Activated CD8-positive, alpha-beta T cell treated with anti-CD3 and anti-CD28 coated beads, Interleukin-2, amount 10 ng/mL, durations not matched to agents 7 days and 5 days (primary cell): ENCODE data around the gene SLC38A4. TPM values are rescaled to one million over a fixed set of nuclear protein-coding genes. Genes with fewer than 3 reads are reported as not detected.

Experiments
- ATAC-seq: fragments of 150-1000 bp; cut with Tn5 transposase; one replicate; pipeline ENCODE4 v1.10.0; 2021; ENCODE audit warnings: moderate library complexity
- CTCF ChIA-PET: fragments of 350-600 bp; sonication (Branson Sonifier 250); formaldehyde crosslinking; loops from one replicate; lab custom pipeline; 2021; ENCODE audit warnings: antibody characterized with exemption; lab: Charles Lee
- POLR2A ChIA-PET: fragments of 350-600 bp; sonication (Branson Sonifier 250); formaldehyde crosslinking; loops from one replicate; lab custom pipeline; 2021; ENCODE audit warnings: antibody characterized with exemption; lab: Charles Lee
- DNase-seq: peaks from one replicate; pipeline ENCODE4 v3.0.0-alpha.2; 2020
- H3K27ac Mint-ChIP-seq: one replicate; pipeline ENCODE4 v1.8.0; 2021; ENCODE audit warnings: mild to moderate bottlenecking, mixed read lengths
- H3K27me3 Mint-ChIP-seq: one replicate; pipeline ENCODE4 v1.8.0; 2021; ENCODE audit warnings: low read depth, mixed read lengths
- H3K36me3 Mint-ChIP-seq: one replicate; pipeline ENCODE4 v1.8.0; 2021; ENCODE audit warnings: low read depth, mixed read lengths
- H3K4me1 Mint-ChIP-seq: one replicate; pipeline ENCODE4 v1.8.0; 2021; ENCODE audit warnings: low read depth, mixed read lengths
- H3K4me3 Mint-ChIP-seq: one replicate; pipeline ENCODE4 v1.8.0; 2021; ENCODE audit warnings: mild to moderate bottlenecking, mixed read lengths
- H3K9me3 Mint-ChIP-seq: one replicate; pipeline ENCODE4 v1.8.0; 2022; ENCODE audit warnings: mixed read lengths; ENCODE audit not compliant: insufficient read depth
- total RNA-seq, 2 experiments: library from RNA; stranded (reverse); gene quantifications; one replicate each; pipeline ENCODE4 v1.2.3, GENCODE V29; 2021

The SLC38A4 gene
- total RNA-seq, 2 experiments from 2014 or later, result not detected

DNA sequence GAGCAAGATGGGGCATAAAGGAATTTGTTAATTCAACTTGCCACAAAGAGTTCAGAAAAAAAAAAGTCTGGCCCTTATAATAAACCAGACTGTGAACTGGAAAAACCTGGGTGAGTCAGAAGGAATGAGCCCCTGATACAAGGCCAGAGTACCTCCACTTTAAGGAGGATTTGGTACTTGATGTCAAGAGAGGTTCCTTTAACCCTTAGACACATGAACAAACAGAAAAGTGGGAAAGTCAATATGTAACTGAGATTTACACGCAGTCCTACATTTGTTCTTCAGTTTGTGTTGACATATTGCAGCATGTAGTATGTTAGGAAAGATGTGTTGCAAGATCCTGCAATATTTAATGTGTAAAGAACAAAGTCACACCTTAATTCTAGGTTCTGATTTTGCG is 14.2 kb upstream of the SLC38A4 start:
- POLR2A ChIA-PET, result no interaction called here
- CTCF ChIA-PET, result no interaction called here
- Mint-ChIP-seq H3K27me3 (peaks cover 12% of the 10 kb centered on the region), H3K9me3 (no peaks in the 10 kb centered on the region), H3K27ac (no peak overlapping the region), H3K36me3 (no peaks in the 10 kb centered on the region), H3K4me3 (no peak overlapping the region), H3K4me1 (no peaks in the 10 kb centered on the region)
- ATAC-seq, result no peak
- no peak for DNase-seq

DNA sequence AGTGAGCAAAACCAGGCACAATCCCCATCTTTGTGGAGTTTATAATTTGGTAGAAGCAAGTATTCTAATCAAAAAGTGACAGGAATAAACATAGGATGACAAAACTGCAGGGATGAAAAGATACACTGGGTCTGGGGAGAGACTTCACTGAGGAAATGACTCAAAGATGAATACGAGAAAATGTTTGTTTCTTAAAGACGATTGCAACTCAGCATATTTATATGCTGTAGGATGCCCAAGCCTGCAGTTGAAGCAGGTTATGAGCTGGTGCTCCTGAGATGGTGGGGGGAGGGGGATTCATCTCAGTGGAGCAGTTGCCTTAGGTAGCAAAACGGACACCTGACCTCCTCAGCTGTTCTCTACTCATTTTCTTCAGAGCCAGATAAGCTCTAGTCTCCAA is 13.4 kb upstream of the SLC38A4 start:
- no peaks in the 10 kb centered on the region for H3K9me3 Mint-ChIP-seq
- no peaks in the 10 kb centered on the region for H3K36me3 Mint-ChIP-seq
- ChIA-PET CTCF (no interaction called here), POLR2A (no interaction called here)
- ATAC-seq, result no peak
- no peak overlapping the region for H3K27ac Mint-ChIP-seq
- no peaks in the 10 kb centered on the region for H3K4me1 Mint-ChIP-seq
- H3K27me3 Mint-ChIP-seq, result peaks cover 17% of the 10 kb centered on the region
- no peak for DNase-seq
- H3K4me3 Mint-ChIP-seq, result no peak overlapping the region

DNA sequence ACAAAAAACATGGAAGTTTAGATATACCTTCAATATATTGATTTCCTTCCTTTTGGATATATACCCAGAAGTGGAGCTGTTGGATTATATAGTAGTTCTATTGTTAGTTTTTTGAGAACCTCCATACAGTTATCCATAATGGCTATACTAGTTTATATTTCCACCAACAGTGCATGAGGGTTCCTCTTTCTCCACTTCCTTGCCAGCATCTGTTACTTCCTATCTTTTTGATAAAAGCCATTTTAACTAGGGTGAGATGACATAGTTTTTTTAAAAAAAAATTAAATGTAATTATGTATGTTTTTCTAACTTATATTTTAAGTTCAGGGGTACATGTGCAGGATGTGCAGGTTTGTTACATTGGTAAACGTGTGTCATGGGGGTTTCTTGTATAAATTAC is 10.0 kb upstream of the SLC38A4 start:
- no peak for ATAC-seq
- Mint-ChIP-seq H3K4me1 (peaks cover 7% of the 10 kb centered on the region), H3K27ac (no peak overlapping the region), H3K36me3 (no peaks in the 10 kb centered on the region), H3K9me3 (no peaks in the 10 kb centered on the region), H3K27me3 (peaks cover 44% of the 10 kb centered on the region), H3K4me3 (no peak overlapping the region)
- CTCF ChIA-PET, result no interaction called here
- DNase-seq, result no peak
- POLR2A ChIA-PET, result no interaction called here

DNA sequence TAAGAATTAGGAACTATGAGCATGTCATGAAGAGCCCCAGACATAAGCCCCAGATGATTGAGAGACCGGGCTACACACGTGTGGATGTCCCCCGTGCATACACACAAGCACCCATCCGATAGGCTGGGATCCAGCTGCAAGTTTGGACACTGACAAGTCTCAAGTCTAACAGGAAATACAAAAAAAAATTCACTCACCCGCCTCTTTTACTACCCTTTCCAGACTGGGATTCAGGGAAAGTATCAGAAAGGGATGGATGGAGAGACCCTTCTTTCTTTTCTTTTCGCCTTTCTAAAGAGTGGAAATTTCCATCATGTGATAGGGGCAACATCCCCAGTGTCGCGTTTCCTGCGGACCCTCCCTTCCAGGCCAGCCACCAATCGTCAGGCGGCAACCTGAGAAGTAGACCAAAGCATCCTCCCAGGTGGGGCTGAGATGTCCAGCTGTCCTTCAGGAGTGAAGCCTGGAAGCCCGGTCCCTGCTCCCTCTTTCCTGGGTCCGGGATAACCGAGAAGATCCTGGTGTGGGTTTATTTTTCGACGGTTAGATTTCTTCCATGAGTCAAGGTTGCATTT is 6.4 kb upstream of the SLC38A4 start:
- POLR2A ChIA-PET, result no interaction called here
- Mint-ChIP-seq H3K9me3 (no peaks in the 10 kb centered on the region), H3K36me3 (no peaks in the 10 kb centered on the region), H3K4me3 (no peak overlapping the region), H3K27ac (no peak overlapping the region), H3K4me1 (peaks cover 9% of the 10 kb centered on the region), H3K27me3 (peaks cover 66% of the 10 kb centered on the region)
- DNase-seq (no peak), ATAC-seq (no peak)
- CTCF ChIA-PET, result no interaction called here

DNA sequence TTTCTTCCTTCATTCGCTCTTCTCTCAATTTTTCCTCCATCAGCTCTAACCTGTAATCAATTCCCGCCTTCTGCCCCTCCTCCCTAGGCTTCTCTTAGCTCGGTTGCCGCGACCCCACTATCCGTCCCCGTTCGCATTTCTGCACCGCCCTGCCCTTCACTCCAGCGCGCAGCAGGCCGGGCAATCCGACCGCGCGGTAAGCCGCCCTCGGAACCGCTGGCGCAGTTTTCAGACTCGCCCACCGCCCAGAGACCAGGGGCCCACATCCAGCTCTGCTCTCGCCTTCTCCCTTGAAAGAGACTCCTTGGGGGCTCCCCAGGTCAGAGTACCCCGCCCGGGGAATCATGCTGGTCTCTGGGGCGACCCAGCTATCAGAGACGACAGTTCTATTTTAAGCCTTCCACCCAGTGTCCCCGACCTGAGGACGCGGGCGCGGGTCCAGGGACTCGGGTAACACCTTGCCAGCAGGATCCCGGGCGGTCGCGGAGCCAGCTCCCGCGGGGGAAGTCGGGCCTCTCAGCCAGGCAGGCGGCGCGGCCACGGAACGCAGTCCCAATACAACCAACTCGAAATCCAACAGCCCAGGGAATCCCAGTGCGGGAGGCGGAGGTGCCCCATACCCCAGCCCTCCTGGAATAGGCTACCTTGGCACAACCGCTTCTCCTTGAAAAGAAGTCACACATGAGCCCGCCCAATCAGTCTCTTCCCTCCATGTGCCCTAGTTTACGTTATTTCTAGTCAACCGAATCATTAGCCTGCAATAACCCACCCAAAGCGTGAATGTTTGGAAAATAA is 5.7 kb upstream of the SLC38A4 start:
- no peak for DNase-seq
- peaks cover 64% of the 10 kb centered on the region for H3K27me3 Mint-ChIP-seq
- H3K36me3 Mint-ChIP-seq, result no peaks in the 10 kb centered on the region
- peak; percentile 27 for ATAC-seq
- no peak overlapping the region for H3K27ac Mint-ChIP-seq
- H3K4me3 Mint-ChIP-seq, result peak overlapping the region; percentile 13
- CTCF ChIA-PET, result no interaction called here
- peaks cover 9% of the 10 kb centered on the region for H3K4me1 Mint-ChIP-seq
- POLR2A ChIA-PET, result no interaction called here
- H3K9me3 Mint-ChIP-seq, result no peaks in the 10 kb centered on the region

DNA sequence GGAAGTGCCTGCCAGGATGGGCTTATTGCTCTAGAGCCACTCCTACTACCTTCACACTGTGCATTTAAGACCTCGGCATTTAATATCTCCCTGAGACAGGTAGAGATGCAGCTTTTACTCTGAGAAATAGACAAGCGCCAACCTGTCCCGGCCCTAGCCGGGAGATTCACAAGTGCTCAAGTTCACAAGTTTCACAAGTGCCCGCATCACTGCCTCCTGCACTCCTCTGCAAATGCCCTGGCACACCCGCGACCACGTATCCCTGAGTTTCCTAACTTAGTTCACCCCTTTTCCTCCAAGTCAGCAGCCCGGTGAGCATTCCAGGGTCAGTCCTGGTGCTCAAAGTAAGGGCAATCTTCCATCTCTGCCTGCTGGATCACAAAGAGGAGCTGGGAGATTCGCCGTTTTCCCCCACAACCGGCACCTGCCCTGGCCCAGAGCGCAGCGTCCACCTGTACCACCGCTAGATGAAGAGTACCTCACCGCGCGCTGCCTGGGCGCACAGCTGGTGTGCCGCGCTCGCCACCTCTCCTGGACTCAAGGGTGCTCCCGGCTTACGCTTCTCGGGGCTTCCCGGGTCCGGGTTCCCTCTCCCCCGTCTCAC is 5.0 kb upstream of the SLC38A4 start:
- CTCF ChIA-PET, result no interaction called here
- H3K27ac Mint-ChIP-seq, result no peak overlapping the region
- H3K4me3 Mint-ChIP-seq, result peak overlapping the region; percentile 13
- POLR2A ChIA-PET, result no interaction called here
- DNase-seq, result no peak
- no peaks in the 10 kb centered on the region for H3K36me3 Mint-ChIP-seq
- no peak for ATAC-seq
- peaks cover 67% of the 10 kb centered on the region for H3K27me3 Mint-ChIP-seq
- H3K4me1 Mint-ChIP-seq, result peaks cover 9% of the 10 kb centered on the region
- H3K9me3 Mint-ChIP-seq, result no peaks in the 10 kb centered on the region

DNA sequence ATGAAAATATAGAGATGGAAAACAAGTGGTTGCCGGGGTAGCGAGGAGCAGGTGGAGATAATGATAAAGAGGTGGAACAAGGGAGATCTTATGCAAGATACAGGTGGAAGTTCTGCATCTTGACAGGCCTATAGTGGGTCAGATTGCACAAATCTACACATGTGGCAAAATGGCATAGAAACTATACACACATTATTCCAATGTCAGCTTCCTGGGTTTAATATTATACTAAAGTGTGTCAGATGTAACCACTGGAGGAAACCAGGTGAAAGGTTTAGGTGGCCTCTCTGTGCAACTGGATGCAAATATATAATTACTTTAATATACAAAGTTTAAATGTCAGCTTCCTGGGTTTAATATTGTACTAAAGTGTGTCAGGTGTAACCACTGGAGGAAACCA is 1.1 kb downstream of the SLC38A4 start:
- DNase-seq (no peak), ATAC-seq (no peak)
- Mint-ChIP-seq H3K27me3 (peaks cover 33% of the 10 kb centered on the region), H3K9me3 (no peaks in the 10 kb centered on the region), H3K36me3 (no peaks in the 10 kb centered on the region), H3K27ac (no peak overlapping the region), H3K4me1 (no peaks in the 10 kb centered on the region), H3K4me3 (no peak overlapping the region)
- ChIA-PET POLR2A (no interaction called here), CTCF (no interaction called here)

DNA sequence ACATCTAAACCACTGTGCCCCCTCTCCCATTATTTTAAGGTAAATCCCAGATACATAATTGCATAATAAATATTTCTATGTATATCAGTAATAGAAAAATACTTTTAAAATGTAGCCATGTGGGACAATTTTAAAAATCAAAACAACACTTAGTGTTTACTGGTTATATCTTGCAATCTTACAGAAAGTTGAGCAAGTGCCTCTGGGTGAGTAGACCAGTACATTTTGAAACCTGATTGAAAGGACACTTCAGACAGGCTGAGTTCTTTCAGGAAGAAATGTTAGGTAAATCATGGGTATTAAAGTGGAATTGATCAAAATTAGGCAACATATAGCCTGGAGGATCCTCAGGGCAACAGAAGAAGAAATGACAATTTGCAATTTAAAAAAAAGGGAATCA is 7.2 kb downstream of the SLC38A4 start:
- POLR2A ChIA-PET, result no interaction called here
- Mint-ChIP-seq H3K9me3 (no peaks in the 10 kb centered on the region), H3K4me1 (no peaks in the 10 kb centered on the region), H3K4me3 (no peak overlapping the region), H3K36me3 (no peaks in the 10 kb centered on the region), H3K27me3 (peaks cover 4% of the 10 kb centered on the region), H3K27ac (no peak overlapping the region)
- no peak for DNase-seq
- no peak for ATAC-seq
- CTCF ChIA-PET, result no interaction called here

DNA sequence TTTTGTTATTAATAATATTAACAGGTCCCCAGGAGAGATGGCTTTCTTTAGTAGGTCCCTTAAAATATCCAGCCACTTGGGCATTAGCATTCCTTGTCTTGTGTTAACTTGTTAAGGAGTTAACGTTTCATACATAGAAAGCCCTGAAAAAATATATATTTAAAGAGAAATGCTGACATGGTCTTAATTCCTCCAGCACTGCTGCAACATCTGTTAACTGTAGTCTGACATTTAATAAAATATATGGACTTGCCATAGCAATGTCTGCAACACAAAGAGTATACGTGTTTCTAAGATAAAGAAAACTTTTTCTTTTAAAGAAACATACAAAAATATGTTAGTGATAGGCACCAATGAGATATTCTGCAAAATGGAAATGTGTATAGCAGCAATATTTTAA is 10.0 kb downstream of the SLC38A4 start:
- POLR2A ChIA-PET, result no interaction called here
- no peak overlapping the region for H3K4me3 Mint-ChIP-seq
- H3K4me1 Mint-ChIP-seq, result no peaks in the 10 kb centered on the region
- no peaks in the 10 kb centered on the region for H3K9me3 Mint-ChIP-seq
- DNase-seq (no peak), ATAC-seq (no peak)
- H3K36me3 Mint-ChIP-seq, result no peaks in the 10 kb centered on the region
- H3K27me3 Mint-ChIP-seq, result peaks cover 11% of the 10 kb centered on the region
- H3K27ac Mint-ChIP-seq, result no peak overlapping the region
- CTCF ChIA-PET, result no interaction called here

DNA sequence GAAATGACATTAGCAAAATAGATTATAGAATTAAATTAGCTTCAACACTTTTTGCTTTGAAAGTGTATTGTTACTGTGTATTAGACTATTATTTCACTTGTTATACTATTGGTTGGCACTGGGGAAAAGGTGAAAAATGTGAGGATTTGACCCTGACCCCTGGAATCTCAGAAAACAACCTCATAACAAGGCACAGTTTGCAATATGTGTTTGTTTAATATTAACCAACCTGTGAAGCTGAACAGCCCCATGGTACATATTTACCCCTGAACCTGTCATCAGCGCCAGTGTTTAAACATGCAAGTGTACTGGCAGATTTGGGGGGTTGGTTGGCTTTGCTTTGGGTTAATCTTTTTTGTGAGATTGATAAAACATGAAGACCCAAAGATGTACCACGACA is 11.7 kb downstream of the SLC38A4 start:
- Mint-ChIP-seq H3K27ac (no peak overlapping the region), H3K36me3 (no peaks in the 10 kb centered on the region), H3K9me3 (no peaks in the 10 kb centered on the region), H3K27me3 (peaks cover 11% of the 10 kb centered on the region), H3K4me1 (no peaks in the 10 kb centered on the region), H3K4me3 (no peak overlapping the region)
- ChIA-PET POLR2A (no interaction called here), CTCF (no interaction called here)
- ATAC-seq, result no peak
- DNase-seq, result no peak

DNA sequence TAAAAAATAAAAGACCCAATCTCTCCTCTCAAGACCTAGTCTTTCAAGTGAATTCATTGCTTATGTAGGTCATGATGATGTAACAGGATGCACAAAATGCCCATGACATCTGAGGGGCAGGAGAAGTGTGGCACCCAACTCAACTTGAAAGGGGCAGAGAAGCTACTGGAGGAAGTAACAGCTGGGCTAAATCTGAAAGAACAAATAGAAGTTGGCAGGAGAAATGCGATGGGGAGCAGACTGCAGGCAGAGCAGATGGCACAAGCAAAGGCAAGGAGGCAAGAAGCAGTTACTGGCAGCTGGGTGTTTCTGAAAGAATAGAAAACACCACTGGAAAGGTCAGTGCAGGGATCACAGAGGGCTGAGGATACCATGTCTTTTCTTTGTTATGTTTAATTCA is 14.6 kb downstream of the SLC38A4 start:
- POLR2A ChIA-PET, result interaction anchor here (0.8 kb wide), 1 partner anchor 102 kb away, joined by 3 read pairs; no protein-coding TSS in a partner anchor

DNA sequence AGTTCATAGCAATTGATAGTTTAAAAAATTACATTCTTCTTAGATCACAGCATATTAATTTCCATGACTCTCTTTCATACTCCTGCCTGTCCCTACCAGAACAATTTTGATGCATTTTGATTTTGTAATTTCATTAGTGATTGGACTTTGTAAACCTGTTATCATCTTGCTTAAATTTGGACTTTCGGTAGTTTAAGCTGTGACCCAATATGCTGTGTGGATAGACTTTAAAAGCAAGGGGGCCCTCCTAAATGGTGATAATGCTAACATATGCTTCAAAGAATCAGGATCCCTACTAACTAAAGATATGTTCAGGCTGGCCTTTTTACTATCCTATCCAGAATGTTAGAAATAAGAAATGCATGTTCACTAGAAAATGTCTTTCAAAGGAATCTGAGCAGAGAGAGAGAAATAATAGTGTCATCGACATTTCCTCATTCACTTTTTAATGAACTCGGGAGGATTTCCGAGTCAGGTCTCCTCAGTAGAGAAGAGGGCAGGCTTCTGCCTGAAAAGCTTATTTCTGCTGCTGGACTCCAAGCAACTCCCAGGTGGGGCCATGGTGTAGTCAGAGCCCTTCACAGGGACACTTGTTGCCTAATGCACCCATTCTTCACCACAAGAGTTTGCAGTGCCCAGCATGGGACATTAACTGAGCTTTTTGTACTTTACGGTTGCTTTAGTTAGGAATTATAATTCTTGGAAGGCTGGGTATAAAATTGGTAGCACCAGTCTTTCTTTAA is 16.7 kb downstream of the SLC38A4 start:
- no peak overlapping the region for H3K4me3 Mint-ChIP-seq
- no peak overlapping the region for H3K27ac Mint-ChIP-seq
- POLR2A ChIA-PET, result no interaction called here
- CTCF ChIA-PET, result no interaction called here
- H3K27me3 Mint-ChIP-seq, result peaks cover 18% of the 10 kb centered on the region
- H3K4me1 Mint-ChIP-seq, result no peaks in the 10 kb centered on the region
- no peaks in the 10 kb centered on the region for H3K36me3 Mint-ChIP-seq
- H3K9me3 Mint-ChIP-seq, result no peaks in the 10 kb centered on the region
- ATAC-seq (no peak), DNase-seq (no peak)

More for the DNA sequence above, 14.6 kb downstream of the SLC38A4 start:
- no peak overlapping the region for H3K4me3 Mint-ChIP-seq
- CTCF ChIA-PET, result interaction anchor here (0.6 kb wide), 1 partner anchor 11 kb away, joined by 3 read pairs; no protein-coding TSS in a partner anchor
- ATAC-seq (no peak), DNase-seq (no peak)
- no peaks in the 10 kb centered on the region for H3K36me3 Mint-ChIP-seq
- no peaks in the 10 kb centered on the region for H3K9me3 Mint-ChIP-seq
- H3K27me3 Mint-ChIP-seq, result peaks cover 17% of the 10 kb centered on the region
- H3K27ac Mint-ChIP-seq, result no peak overlapping the region
- no peaks in the 10 kb centered on the region for H3K4me1 Mint-ChIP-seq
